ENCODE results near the gene PDE6A.
"Not testable (repeated sequence)": the region's sequence is repeated elsewhere in the genome, so short reads cannot be mapped to it uniquely, and the experiment has no call there.

Gene PDE6A

GRCh38 chr5:149951138-149951749, 6.7 kb upstream of the PDE6A start:
- no peak for DNase-seq (ENCODE audit: low spot score)

- no peak for DNase-seq (ENCODE audit: low spot score)
Measured at GRCh38 chr5:149948993-149949392, 4.4 kb upstream of the PDE6A start.

DNA sequence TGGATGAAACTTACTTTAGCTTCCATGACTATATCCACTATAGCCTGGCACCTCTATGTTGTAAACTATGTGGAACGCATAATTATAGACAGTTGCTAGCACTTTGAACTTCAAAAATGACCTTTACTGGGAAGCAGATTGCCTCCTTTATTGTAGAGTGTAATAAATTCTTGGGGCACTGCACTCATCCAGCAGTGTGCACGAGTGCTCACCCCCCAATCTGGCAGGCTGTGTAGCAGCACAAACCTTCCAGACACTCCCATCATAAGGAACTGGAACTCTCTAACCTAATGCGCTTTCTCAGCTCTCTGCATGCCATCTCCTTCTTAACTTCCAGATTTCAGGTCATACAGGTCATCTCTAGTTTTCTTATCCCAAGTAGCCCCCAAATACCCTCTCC, 1.5 kb upstream of the PDE6A start:
- DNase-seq (ENCODE audit: low spot score) = no peak

- not testable (repeated sequence) for DNase-seq (ENCODE audit: low spot score)
Measured at GRCh38 chr5:149943177-149943949, 1.2 kb downstream of the PDE6A start.

- DNase-seq (ENCODE audit: low spot score) = not testable (repeated sequence)
Measured at GRCh38 chr5:149942741-149943169, 1.8 kb downstream of the PDE6A start.

- no peak for DNase-seq (ENCODE audit: low spot score)
Measured at GRCh38 chr5:149942199-149942598, 2.4 kb downstream of the PDE6A start.

DNA sequence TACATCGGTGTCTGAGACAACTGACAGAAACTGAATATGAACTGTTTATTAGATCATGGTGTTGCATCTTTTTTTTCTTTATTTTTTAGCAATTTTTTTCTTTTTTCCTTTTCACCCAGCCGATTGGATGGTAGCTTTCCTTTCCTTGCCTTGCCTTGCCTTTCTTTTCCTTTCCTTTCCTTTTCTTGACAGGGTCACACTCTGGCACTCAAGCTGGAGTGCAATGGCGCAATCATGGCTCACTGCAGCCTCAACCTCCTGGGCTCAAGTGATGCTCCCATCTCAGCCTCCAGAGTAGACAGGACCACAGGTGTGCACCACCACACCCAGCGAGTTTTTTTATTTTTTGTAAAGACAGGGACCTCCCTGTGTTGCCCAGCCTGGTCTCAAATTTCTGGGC, 2.8 kb downstream of the PDE6A start:
- no peak for DNase-seq (ENCODE audit: low spot score)

GRCh38 chr5:149940941-149941644, 3.5 kb downstream of the PDE6A start:
- no peak for DNase-seq (ENCODE audit: low spot score)

DNA sequence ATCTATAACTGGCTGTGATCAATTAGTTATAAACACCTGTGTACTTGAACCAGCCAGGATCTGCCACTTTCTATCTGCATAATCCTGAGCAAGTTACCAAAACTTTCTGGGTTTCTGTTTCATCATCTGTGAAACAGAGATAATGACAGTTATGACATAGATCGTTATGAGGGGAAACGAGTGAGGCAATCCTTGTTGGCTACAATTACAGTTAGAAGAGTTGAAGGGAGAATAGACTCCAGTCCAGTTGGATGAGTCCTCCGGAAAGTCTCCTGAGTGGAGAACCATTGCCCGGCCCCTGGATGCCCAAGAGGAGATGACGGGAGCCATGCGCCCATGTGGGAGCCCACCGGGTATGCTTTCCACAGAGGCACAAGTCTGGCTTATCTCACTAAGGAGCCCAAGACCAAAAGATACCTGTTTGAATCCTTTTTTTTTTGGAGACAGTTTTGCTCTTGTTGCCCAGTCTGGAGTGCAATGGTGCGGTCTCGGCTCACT, 4.5 kb downstream of the PDE6A start:
- DNase-seq (ENCODE audit: low spot score) = no peak

DNA sequence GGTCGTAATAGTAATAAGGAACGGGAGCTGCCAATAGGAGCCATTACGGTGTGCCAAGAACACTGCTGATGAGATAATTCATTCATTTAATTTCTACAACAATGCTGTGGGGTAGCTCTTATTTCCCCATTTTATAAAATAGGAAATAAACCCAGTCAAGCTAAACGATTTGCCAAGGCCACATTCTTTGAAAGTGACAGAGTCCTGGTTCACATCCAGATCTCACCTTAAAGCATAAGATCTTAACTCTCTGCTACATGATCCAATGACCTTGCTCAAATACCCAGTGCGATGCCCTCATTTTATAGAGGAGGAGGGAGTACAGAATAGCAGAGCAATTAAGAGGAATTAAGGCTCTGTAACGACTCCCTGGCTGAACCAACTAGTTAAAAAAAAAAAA, 5.0 kb downstream of the PDE6A start:
- no peak for DNase-seq (ENCODE audit: low spot score)

GRCh38 chr5:149938791-149939358, 5.7 kb downstream of the PDE6A start:
- peak; percentile 87 for DNase-seq (ENCODE audit: low spot score)

GRCh38 chr5:149938279-149938678, 6.3 kb downstream of the PDE6A start:
- no peak for DNase-seq (ENCODE audit: low spot score)

DNA sequence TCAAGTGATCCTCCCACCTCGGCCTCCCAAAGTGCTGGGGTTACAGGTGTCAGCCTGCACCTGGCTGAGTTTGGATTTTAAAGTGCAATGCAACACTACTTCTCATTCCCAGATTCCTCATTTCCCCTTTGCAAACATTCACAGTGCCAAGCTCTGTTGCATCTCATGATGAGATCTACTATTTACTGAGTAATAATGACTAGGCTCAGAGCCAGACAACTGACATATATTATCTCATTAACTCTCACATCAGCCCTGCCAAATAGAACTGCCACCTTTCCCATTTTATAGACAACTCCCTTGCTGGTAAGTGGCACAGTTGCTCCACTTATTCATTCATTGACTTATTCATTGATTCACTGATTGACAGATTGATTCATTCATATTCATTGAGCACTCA, 7.0 kb downstream of the PDE6A start:
- no peak for DNase-seq (ENCODE audit: low spot score)

GRCh38 chr5:149936700-149937091, 7.9 kb downstream of the PDE6A start:
- no peak for DNase-seq (ENCODE audit: low spot score)

DNA sequence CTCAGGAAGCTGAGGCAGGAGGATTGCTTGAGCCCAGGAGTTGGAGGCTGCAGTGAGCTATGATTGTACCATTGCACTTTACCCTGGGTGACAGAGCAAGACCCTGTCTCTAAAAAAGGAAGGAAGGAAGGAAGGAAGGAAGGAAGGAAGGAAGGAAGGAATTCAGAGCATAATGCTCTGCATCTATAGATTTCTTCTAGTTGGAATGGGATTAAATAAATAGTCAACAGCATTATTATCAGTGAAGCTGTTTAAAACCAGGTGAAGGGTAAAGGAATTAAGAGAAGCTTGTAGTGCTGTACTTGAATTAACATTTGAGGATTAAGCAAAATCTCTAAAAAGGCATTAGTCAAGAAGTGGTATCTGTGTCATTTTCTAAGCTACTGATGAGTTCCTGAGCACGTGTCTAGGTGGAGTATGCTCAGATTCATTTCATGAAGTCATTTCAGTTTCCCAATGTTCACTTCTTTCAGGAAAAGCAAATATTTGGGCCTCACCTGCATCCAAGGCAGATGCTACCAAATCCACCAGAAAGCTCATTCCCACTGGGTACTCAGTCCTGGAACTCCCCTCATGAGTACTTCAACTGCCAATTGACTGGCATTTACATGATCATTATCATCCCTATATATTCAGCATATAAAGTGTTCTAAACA, 8.4 kb downstream of the PDE6A start:
- DNase-seq (ENCODE audit: low spot score) = no peak

DNA sequence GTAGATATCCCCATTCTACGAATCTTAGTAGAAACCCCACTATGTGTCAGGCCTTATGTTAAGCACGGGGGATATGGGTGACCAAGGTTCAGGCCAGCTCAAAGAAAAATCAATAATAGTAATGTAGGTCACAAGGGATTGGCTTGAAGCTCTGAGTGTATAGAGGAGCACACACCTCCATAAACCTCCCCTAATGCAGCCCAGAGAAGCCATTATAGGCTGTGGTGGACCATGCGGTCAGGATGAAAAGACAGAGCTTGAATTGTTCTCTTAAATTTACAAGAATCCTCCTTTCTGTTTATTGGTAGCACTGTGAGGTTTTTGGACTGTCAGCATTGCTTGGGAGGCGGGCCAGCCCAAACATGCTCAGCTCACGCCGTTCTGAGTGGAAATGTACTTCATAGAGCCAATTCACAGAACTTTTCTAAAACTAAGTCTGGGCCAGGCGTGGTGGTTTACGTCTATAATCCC, 9.1 kb downstream of the PDE6A start:
- DNase-seq (ENCODE audit: low spot score) = no peak

DNA sequence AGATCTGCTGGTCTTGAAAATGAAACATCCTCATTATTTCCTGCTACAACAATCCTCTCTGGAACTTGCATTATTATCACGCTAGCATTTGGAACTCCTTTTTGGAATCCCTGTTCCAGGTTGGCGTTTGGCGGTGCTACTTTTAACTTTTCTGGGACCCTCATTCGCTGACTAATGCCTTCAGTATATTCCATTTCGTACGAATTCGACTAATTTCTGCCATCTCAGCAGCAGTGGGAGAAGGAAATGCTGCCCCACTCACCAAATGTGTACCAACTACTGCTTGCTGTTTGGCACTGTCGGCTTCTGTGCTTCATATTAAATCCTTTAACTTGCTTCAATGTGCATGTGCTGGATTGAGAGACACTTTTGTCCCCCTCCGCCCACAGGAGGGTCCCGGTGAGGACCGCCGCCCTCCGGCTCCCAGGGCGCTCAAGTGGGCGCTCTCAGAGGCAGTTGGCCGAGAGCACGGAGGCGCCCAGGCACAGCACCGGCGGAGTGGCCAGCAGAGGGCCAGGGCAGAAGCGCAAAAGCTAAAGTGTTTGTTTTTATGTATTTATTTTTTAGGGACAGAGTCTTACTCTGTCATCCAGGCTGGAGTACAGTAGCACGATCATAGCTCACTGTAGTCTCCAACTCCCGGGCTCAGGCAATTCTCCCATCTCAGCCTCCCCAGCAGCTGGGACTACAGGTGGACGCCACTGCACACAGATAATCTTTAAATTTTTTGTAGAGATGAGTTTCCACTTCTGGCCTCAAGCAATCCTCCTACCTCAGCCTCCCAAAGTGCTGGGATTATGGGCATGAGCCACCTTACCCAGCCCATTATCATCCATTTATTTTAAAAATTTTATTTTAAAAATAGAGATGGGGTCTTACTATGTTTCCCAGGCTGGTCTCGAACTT, 11.9 kb downstream of the PDE6A start:
- DNase-seq (ENCODE audit: low spot score) = no peak

DNA sequence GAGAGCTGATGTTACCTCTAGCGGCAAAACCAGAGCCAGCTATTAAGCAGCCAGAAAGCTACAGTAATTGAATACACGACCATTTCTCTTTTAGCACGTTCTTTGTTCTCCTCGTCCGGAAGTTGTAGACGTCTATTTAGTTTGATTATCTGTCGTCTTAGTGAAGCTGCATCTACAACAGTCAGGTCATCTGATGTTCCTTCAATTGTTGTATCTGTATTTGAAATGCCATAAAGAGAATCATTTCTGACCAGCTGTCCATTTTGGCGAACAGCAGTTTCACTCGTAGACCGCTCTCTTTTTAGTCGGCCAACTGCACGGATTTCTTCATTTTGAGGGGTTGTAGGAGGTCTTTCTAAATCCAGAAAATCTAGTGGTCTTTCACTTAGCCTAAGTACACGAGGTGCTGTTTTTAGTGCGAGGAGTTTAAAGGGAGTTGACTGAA, 12.6 kb downstream of the PDE6A start:
- no peak for DNase-seq (ENCODE audit: low spot score)

GRCh38 chr5:149930749-149931574, 13.6 kb downstream of the PDE6A start:
- no peak for DNase-seq (ENCODE audit: low spot score)

Measured in AG20443 (cell line).